ENCODE data around the gene FERD3L. TPM values are rescaled to one million over a fixed set of nuclear protein-coding genes. Genes with fewer than 3 reads are reported as not detected.

The FERD3L gene
- total RNA-seq, 5 donors from 2014 or later (not counting 1 experiment from before 2014, with no cell fraction given): not detected

DNA sequence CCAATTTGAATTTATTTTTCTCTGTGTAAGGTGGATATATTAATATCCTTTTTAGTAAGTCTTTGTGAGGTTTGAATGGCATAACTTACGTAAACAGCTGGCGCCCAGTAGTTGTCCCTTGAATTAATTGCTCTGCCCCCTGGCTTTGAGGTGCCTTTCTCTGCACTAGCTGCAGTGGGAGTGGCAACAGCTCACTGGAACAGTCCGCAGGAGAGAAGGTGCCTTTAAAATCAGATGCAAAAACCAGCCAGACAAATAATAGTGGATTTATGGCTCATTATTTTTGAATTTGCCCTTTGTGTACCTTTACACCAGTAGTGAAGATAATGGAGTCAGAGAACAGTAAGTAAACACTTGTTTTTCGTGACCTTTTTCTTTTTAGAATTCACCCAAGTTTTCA lies 11.8 kb downstream of the FERD3L start:
- CTCF ChIA-PET: no interaction called here
- Histone ChIP-seq H3K4me1 (ENCODE audit: control insufficient read depth in 1 of 2, extremely low read depth in 1 of 2, insufficient read depth in 2 of 2, low read length in 2 of 2) (no peaks in the 10 kb centered on the region), H3K36me3 (ENCODE audit: control insufficient read depth in 2 of 2, extremely low read depth in 1 of 2, insufficient read depth in 1 of 2, low read length in 1 of 2) (no peaks in the 10 kb centered on the region), H3K4me3 (ENCODE audit: control insufficient read depth in 1 of 2, extremely low read depth in 1 of 2, low read length in 1 of 2) (no peak overlapping the region), H3K9me3 (no peaks in the 10 kb centered on the region), H3K27me3 (replicated peaks in 1 of 2; ENCODE audit: control insufficient read depth in 2 of 2, extremely low read depth in 1 of 2, insufficient read depth in 2 of 2, low read length in 1 of 2) (peaks cover 0 to 2% of the 10 kb centered on the region in 2 experiments), H3K27ac (ENCODE audit: low read length) (no peak overlapping the region)
- 89% methylated on average over 3 of the region's 4 CpGs for WGBS (ENCODE audit: insufficient coverage)
- H3K9me3 Mint-ChIP-seq: peaks cover 0 to 4% (median 2%) of the 10 kb centered on the region in 3 donors
- H3K27me3 Mint-ChIP-seq: no peaks in the 10 kb centered on the region
- no peak overlapping the region for H3K27ac Mint-ChIP-seq
- ATAC-seq (replicated peaks in 1 of 4): no peak
- no peaks in the 10 kb centered on the region for H3K4me1 Mint-ChIP-seq
- H3K36me3 Mint-ChIP-seq: no peaks in the 10 kb centered on the region
- no peak overlapping the region for H3K4me3 Mint-ChIP-seq
- POLR2A ChIA-PET: no interaction called here
- no peak for DNase-seq

DNA sequence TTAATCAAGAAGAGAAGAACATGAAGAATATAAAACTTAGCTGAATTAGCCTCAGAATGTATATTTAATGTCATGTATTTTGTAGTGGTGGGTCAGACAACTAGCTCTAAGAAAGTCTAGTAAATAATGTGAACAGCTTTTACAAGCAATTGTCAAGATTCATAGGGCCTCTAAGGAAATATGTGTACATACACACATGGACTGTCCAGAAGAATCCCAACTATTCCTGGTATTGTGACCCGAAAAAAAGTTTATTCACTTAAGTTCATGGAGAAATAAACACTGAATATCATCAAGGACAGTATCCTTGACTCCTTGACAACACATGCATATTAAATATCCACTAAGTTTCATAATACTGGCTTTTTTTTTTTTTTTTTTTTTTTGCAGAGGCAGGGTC lies 16.4 kb downstream of the FERD3L start:
- Mint-ChIP-seq H3K36me3 (no peaks in the 10 kb centered on the region), H3K4me1 (no peaks in the 10 kb centered on the region), H3K4me3 (no peak overlapping the region), H3K27me3 (peaks cover 0 to 4% of the 10 kb centered on the region in 2 donors), H3K9me3 (peaks cover 0 to 7% (median 5%) of the 10 kb centered on the region in 3 donors), H3K27ac (no peak overlapping the region)
- ChIA-PET POLR2A (no interaction called here), CTCF (no interaction called here)
- ATAC-seq (replicated peaks in 1 of 4) (no peak), DNase-seq (no peak)
- Histone ChIP-seq H3K9me3 (no peaks in the 10 kb centered on the region), H3K4me3 (ENCODE audit: control insufficient read depth in 1 of 2, extremely low read depth in 1 of 2, low read length in 1 of 2) (no peak overlapping the region), H3K27me3 (replicated peaks in 1 of 2; ENCODE audit: control insufficient read depth in 2 of 2, extremely low read depth in 1 of 2, insufficient read depth in 2 of 2, low read length in 1 of 2) (peaks cover 0 to 2% of the 10 kb centered on the region in 2 experiments), H3K27ac (ENCODE audit: low read length) (no peak overlapping the region), H3K36me3 (ENCODE audit: control insufficient read depth in 2 of 2, extremely low read depth in 1 of 2, insufficient read depth in 1 of 2, low read length in 1 of 2) (no peaks in the 10 kb centered on the region), H3K4me1 (ENCODE audit: control insufficient read depth in 1 of 2, extremely low read depth in 1 of 2, insufficient read depth in 2 of 2, low read length in 2 of 2) (no peaks in the 10 kb centered on the region)
- 40% methylated on average over 1 of the region's 1 CpG for WGBS (ENCODE audit: insufficient coverage)

DNA sequence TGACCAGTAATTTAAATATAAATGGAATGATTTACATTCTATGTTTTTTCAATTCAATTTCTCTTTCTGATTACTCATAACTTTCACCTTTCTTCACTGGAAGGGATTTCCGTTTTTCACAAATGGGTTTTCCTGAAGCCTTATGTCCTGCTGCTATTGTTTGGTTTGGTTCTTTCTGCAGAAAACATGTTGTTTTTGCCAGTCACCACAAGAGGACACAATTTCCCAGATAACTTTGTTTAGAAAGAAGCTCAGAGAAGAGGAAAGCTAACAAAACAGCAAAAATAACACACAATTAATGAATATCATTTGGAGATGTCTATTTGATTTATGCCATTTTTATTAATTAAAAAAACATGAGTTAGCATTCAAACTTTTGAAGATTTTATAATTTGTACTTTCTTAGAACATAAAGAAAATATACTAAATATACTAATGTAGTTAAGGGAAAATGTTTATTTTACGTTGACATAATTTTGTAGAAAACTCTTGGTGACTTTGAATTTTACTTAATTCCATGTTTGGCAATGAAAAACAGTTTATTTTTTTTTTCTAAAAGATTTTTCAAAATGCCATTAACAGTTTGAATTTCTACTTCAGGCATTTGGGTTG lies 23.1 kb downstream of the FERD3L start:
- no peaks in the 10 kb centered on the region for H3K36me3 Mint-ChIP-seq
- no peaks in the 10 kb centered on the region for H3K36me3 ChIP-seq (ENCODE audit: control insufficient read depth in 2 of 2, extremely low read depth in 1 of 2, insufficient read depth in 1 of 2, low read length in 1 of 2)
- H3K27ac Mint-ChIP-seq: no peak overlapping the region
- DNase-seq (no peak), ATAC-seq (replicated peaks in 1 of 4) (no peak)
- ChIA-PET POLR2A (no interaction called here), CTCF (no interaction called here)
- H3K4me3 ChIP-seq (ENCODE audit: control insufficient read depth in 1 of 2, extremely low read depth in 1 of 2, low read length in 1 of 2): no peak overlapping the region
- peaks cover 11 to 19% of the 10 kb centered on the region in 2 experiments for H3K27me3 ChIP-seq (replicated peaks in 1 of 2; ENCODE audit: control insufficient read depth in 2 of 2, extremely low read depth in 1 of 2, insufficient read depth in 2 of 2, low read length in 1 of 2)
- H3K9me3 Mint-ChIP-seq: no peaks in the 10 kb centered on the region
- no CpG with 5 or more reads among the region's 2 CpGs for WGBS (ENCODE audit: insufficient coverage)
- no peak overlapping the region for H3K27ac ChIP-seq (ENCODE audit: low read length)
- no peak overlapping the region for H3K4me3 Mint-ChIP-seq
- no peaks in the 10 kb centered on the region for H3K9me3 ChIP-seq
- H3K4me1 ChIP-seq (ENCODE audit: control insufficient read depth in 1 of 2, extremely low read depth in 1 of 2, insufficient read depth in 2 of 2, low read length in 2 of 2): peaks cover 0 to 5% of the 10 kb centered on the region in 2 experiments
- peaks cover 38% of the 10 kb centered on the region in 2 donors for H3K27me3 Mint-ChIP-seq
- H3K4me1 Mint-ChIP-seq: no peaks in the 10 kb centered on the region

DNA sequence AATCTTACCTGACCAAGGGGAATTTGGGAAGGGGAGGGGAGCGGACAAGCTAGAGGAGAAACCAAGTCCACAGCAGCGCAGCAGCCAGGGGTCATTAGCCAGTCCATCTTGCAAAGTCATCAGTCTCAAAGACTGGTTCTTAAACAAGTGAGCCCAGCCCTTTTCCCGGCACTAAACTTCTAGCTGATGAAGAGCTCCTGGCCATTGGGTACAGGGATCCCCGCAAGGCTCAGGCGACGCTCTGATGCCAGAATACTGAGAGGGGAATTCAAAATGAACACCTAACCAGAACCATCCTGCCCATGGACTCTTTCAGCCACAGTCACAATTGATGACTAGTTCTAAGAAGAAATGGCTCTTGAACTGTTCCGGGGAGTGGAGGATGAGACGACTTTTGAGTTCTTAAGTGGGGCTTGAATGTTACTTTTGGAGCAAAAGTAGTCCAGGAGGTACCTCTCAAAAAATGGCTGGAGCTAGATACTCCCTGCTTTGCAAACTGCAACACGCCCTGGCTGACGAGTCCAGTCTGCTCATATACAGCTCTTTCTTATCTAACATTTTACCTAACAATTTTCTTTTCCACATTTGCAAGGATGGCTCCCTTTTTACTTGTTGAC lies 25.2 kb downstream of the FERD3L start:
- CTCF ChIA-PET: no interaction called here

DNA sequence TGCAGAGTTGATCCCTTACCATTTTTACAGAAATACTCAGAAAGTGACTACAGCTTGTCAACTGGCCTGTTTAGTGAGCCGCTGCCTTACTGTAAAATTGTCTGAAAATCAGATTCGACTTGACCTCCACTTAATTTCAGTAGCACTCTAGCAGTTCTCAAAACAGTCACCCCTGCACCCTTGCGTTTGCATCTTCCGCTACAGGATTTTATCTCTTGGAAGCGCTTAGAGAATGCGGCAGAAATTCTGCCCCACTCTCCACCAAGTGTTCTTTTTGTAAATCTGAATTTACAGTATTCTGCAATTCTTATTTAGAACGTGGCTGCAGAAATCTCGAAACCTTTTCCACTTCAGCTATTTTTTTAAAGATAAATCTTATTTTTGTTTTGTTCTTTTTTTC lies 25.8 kb downstream of the FERD3L start:
- CTCF ChIA-PET: no interaction called here
- no peaks in the 10 kb centered on the region for H3K36me3 Mint-ChIP-seq

More for the DNA sequence above, 25.2 kb downstream of the FERD3L start:
- WGBS (ENCODE audit: insufficient coverage): 32% methylated on average over 3 of the region's 10 CpGs
- POLR2A ChIA-PET: no interaction called here
- Mint-ChIP-seq H3K4me3 (no peak overlapping the region), H3K36me3 (no peaks in the 10 kb centered on the region), H3K9me3 (no peaks in the 10 kb centered on the region), H3K27me3 (peaks cover 42 to 47% of the 10 kb centered on the region in 2 donors), H3K27ac (no peak overlapping the region), H3K4me1 (peaks cover 0 to 3% (median 0%) of the 10 kb centered on the region in 3 donors)
- no peak for ATAC-seq (replicated peaks in 1 of 4)
- Histone ChIP-seq H3K27ac (ENCODE audit: low read length) (no peak overlapping the region), H3K4me3 (ENCODE audit: control insufficient read depth in 1 of 2, extremely low read depth in 1 of 2, low read length in 1 of 2) (no peak overlapping the region), H3K27me3 (replicated peaks in 1 of 2; ENCODE audit: control insufficient read depth in 2 of 2, extremely low read depth in 1 of 2, insufficient read depth in 2 of 2, low read length in 1 of 2) (peaks cover 11 to 29% of the 10 kb centered on the region in 2 experiments), H3K9me3 (no peaks in the 10 kb centered on the region), H3K4me1 (ENCODE audit: control insufficient read depth in 1 of 2, extremely low read depth in 1 of 2, insufficient read depth in 2 of 2, low read length in 2 of 2) (peaks cover 0 to 11% of the 10 kb centered on the region in 2 experiments), H3K36me3 (ENCODE audit: control insufficient read depth in 2 of 2, extremely low read depth in 1 of 2, insufficient read depth in 1 of 2, low read length in 1 of 2) (no peaks in the 10 kb centered on the region)
- DNase-seq: no peak

DNA sequence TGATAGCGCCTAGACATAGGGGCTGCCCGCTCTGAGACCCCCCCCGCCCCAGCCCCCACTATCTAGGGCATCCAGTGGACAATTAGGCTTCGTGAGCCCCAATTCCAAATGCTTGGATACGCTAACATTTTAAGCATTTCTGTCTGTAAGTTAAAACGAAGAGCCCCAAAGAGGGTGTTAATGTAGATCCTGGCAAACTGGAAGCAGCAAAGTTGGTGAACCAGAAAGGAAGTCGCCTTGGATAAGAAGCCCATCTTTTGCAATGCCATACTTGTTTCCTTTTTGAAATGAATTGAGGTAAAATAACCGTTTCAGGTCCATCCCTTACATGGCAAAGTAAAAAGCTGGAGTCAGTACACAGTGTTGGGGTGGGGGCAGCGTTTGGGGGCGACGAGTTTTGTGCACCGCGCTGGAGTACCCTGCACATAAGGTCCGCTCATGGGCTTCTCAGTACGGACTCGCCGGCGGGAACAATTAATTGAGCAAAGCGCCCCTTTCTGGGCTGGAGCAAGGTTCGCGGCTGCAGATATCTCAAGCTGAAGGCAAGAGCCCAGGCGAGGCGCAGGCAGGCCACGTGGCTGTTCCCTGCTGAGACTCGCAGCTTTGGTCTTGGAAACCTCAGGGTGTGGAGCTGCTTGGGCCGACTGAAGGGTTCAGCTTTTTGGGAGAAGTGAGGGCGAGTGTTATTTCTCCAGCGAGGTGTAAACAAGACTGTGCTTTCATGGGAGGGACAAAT lies 26.4 kb downstream of the FERD3L start:
- CTCF ChIA-PET: no interaction called here
- Mint-ChIP-seq H3K9me3 (no peaks in the 10 kb centered on the region), H3K36me3 (no peaks in the 10 kb centered on the region), H3K4me1 (peaks cover 0 to 3% (median 0%) of the 10 kb centered on the region in 3 donors), H3K27me3 (peaks cover 54 to 57% of the 10 kb centered on the region in 2 donors), H3K4me3 (no peak overlapping the region), H3K27ac (no peak overlapping the region)
- DNase-seq (no peak), ATAC-seq (replicated peaks in 1 of 4) (no peak)
- H3K36me3 ChIP-seq (ENCODE audit: control insufficient read depth in 2 of 2, extremely low read depth in 1 of 2, insufficient read depth in 1 of 2, low read length in 1 of 2): no peaks in the 10 kb centered on the region
- H3K4me1 ChIP-seq (ENCODE audit: control insufficient read depth in 1 of 2, extremely low read depth in 1 of 2, insufficient read depth in 2 of 2, low read length in 2 of 2): peaks cover 0 to 11% of the 10 kb centered on the region in 2 experiments
- no peaks in the 10 kb centered on the region for H3K9me3 ChIP-seq
- H3K27ac ChIP-seq (ENCODE audit: low read length): no peak overlapping the region
- peaks cover 11 to 29% of the 10 kb centered on the region in 2 experiments for H3K27me3 ChIP-seq (replicated peaks in 1 of 2; ENCODE audit: control insufficient read depth in 2 of 2, extremely low read depth in 1 of 2, insufficient read depth in 2 of 2, low read length in 1 of 2)
- POLR2A ChIA-PET: no interaction called here
- H3K4me3 ChIP-seq (ENCODE audit: control insufficient read depth in 1 of 2, extremely low read depth in 1 of 2, low read length in 1 of 2): no peak overlapping the region
- WGBS (ENCODE audit: insufficient coverage): 8% methylated on average over 20 of the region's 28 CpGs

More for the DNA sequence above, 25.8 kb downstream of the FERD3L start:
- Mint-ChIP-seq H3K27me3 (peaks cover 48 to 53% of the 10 kb centered on the region in 2 donors), H3K4me3 (no peak overlapping the region), H3K27ac (no peak overlapping the region), H3K4me1 (peaks cover 0 to 3% (median 0%) of the 10 kb centered on the region in 3 donors), H3K9me3 (no peaks in the 10 kb centered on the region)
- H3K27me3 ChIP-seq (replicated peaks in 1 of 2; ENCODE audit: control insufficient read depth in 2 of 2, extremely low read depth in 1 of 2, insufficient read depth in 2 of 2, low read length in 1 of 2): peaks cover 11 to 29% of the 10 kb centered on the region in 2 experiments
- DNase-seq (no peak), ATAC-seq (replicated peaks in 1 of 4) (no peak)
- H3K4me3 ChIP-seq (ENCODE audit: control insufficient read depth in 1 of 2, extremely low read depth in 1 of 2, low read length in 1 of 2): no peak overlapping the region
- no peak overlapping the region for H3K27ac ChIP-seq (ENCODE audit: low read length)
- H3K4me1 ChIP-seq (ENCODE audit: control insufficient read depth in 1 of 2, extremely low read depth in 1 of 2, insufficient read depth in 2 of 2, low read length in 2 of 2): peaks cover 0 to 11% of the 10 kb centered on the region in 2 experiments
- no peaks in the 10 kb centered on the region for H3K9me3 ChIP-seq
- POLR2A ChIA-PET: no interaction called here
- H3K36me3 ChIP-seq (ENCODE audit: control insufficient read depth in 2 of 2, extremely low read depth in 1 of 2, insufficient read depth in 1 of 2, low read length in 1 of 2): no peaks in the 10 kb centered on the region
- WGBS (ENCODE audit: insufficient coverage): 0% methylated on average over 2 of the region's 8 CpGs

Measured in T-cell (primary cell).